ENCODE data around the gene THRAP3.

Gene THRAP3

GRCh38 chr1:36253161-36253862 lies 29.1 kb downstream of the THRAP3 start:
- no peak overlapping the region for H3K4me3 ChIP-seq (ENCODE audit: control insufficient read depth, low read depth, low read length)
- TF ChIP-seq CTCF (IDR thresholded peaks at IDR 0.05; ENCODE audit: control insufficient read depth, insufficient read depth, low read depth, low read length, missing control alignments), result no peak
- DNase-seq (ENCODE audit: low read depth), result no peak

GRCh38 chr1:36256558-36257374 lies 32.5 kb downstream of the THRAP3 start:
- H3K4me3 ChIP-seq (ENCODE audit: control insufficient read depth, low read depth, low read length), result no peak overlapping the region
- TF ChIP-seq CTCF (IDR thresholded peaks at IDR 0.05; ENCODE audit: control insufficient read depth, insufficient read depth, low read depth, low read length, missing control alignments), result no peak
- no peak for DNase-seq (ENCODE audit: low read depth)

GRCh38 chr1:36257375-36257767 lies 33.1 kb downstream of the THRAP3 start:
- H3K4me3 ChIP-seq (ENCODE audit: control insufficient read depth, low read depth, low read length), result no peak overlapping the region
- no peak for TF ChIP-seq CTCF (IDR thresholded peaks at IDR 0.05; ENCODE audit: control insufficient read depth, insufficient read depth, low read depth, low read length, missing control alignments)
- DNase-seq (ENCODE audit: low read depth), result no peak

GRCh38 chr1:36258960-36259344 lies 34.7 kb downstream of the THRAP3 start:
- no peak for DNase-seq (ENCODE audit: low read depth)
- TF ChIP-seq CTCF (IDR thresholded peaks at IDR 0.05; ENCODE audit: control insufficient read depth, insufficient read depth, low read depth, low read length, missing control alignments), result no peak

GRCh38 chr1:36268981-36269380 lies 44.7 kb downstream of the THRAP3 start:
- DNase-seq (ENCODE audit: low read depth), result no peak
- TF ChIP-seq CTCF (IDR thresholded peaks at IDR 0.05; ENCODE audit: control insufficient read depth, insufficient read depth, low read depth, low read length, missing control alignments), result no peak
- no peak overlapping the region for H3K4me3 ChIP-seq (ENCODE audit: control insufficient read depth, low read depth, low read length)

More at GRCh38 chr1:36258960-36259344, 34.7 kb downstream of the THRAP3 start:
- no peak overlapping the region for H3K4me3 ChIP-seq (ENCODE audit: control insufficient read depth, low read depth, low read length)

GRCh38 chr1:36269408-36269838 lies 45.2 kb downstream of the THRAP3 start:
- TF ChIP-seq CTCF (IDR thresholded peaks at IDR 0.05; ENCODE audit: control insufficient read depth, insufficient read depth, low read depth, low read length, missing control alignments), result no peak
- H3K4me3 ChIP-seq (ENCODE audit: control insufficient read depth, low read depth, low read length), result no peak overlapping the region
- no peak for DNase-seq (ENCODE audit: low read depth)
